HG03175 (cell line): ENCODE results near the gene PRAMEF10.
"Not testable (repeated sequence)": the region's sequence is repeated elsewhere in the genome, so short reads cannot be mapped to it uniquely, and the experiment has no call there.

Source experiments
- ATAC-seq: cut with Tn5 transposase; IDR thresholded peaks from one replicate; pipeline ENCODE4 v1.9.1; 2021; ENCODE audit warnings: mild to moderate bottlenecking, moderate library complexity; ENCODE audit not compliant: unreplicated experiment

The PRAMEF10 gene, protein sequence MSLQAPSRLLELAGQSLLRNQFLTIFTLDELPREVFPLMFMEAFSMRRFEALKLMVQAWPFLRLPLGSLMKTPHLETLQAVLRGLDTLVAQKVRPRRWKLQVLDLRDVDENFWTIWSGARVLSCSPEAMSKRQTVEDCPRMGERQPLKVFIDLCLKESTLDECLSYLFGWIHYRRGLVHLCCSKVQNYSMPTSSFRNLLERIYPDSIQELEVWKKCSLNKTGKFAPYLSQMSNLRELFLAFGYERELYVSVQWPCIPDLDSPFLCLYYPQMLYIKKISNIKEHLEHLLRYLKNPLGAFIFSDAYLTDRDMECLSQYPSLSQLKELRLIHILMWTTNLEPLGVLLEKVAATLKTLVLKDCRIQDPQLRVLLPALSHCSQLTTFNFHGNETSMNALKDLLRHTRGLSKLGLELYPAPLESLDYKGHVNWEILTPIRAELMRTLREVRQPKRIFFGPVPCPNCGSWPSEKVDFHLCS

DNA sequence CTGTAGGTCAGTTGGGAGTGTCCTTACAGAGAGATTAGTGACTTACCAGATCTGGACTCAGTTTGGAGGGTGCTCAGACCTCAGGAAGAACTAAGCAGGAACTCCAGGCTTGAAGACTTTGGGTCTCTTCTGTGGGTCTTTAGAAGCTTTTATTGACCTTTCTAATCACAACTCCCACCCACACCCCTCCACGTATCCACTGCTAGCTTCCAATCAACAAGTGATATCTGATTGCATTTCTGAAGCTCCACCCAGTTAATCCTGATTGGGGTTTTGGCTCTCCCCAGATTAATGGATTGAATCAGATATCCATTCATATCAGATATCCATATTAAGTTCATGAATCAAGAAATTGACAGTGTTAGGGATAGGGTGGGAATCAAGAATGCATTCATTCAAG lies at the start of gene PRAMEF10:
TSS of gene PRAMEF10 (minus strand) at position 101 of the 400 bp plus-strand sequence. CDS start 2,423 bp downstream, outside the sequence.
- ATAC-seq, result not testable (repeated sequence)

DNA sequence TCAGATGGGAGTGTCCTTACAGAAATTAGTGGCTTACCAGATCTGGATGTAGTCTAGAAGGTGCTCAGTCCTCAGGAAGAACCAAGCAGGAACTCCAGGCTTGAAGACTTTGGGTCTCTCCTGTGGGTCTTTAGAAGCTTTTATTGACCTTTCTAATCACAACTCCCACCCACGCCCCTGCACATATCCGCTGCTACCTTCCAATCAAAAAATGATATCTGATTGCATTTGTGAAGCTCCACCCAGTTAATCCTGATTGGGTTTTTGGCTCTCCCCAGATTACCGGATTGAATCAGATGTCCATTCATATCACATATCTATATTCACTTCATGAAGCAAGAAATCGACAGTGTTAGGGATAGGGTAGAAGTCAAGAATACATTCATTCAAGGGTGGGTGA lies 49.4 kb upstream of the PRAMEF10 start, which contains the start of gene PRAMEF6:
TSS of gene PRAMEF6 (minus strand) at position 101 of the 400 bp plus-strand sequence. CDS start 5,062 bp downstream, outside the sequence.
- ATAC-seq, result not testable (repeated sequence)

DNA sequence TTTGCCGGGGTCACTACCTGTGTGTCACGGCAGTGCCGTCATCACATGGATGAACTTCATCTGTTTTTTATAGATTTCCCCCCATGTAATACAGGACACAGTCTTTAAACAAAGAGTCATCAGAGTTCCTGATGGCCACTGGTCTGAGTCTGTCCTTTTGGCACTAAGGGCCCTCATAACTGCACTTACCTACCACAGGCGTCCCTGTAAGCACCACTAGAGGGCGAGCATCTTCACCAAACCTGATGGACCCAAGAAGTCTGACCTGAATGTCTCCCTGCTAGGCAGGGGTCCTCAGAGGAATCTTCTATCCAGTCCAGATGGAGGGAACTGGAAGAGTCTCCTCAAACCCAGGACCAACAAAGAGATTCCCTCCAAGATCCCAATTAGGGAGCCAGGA lies 26.3 kb upstream of the PRAMEF10 start:
- ATAC-seq, result not testable (repeated sequence)

DNA sequence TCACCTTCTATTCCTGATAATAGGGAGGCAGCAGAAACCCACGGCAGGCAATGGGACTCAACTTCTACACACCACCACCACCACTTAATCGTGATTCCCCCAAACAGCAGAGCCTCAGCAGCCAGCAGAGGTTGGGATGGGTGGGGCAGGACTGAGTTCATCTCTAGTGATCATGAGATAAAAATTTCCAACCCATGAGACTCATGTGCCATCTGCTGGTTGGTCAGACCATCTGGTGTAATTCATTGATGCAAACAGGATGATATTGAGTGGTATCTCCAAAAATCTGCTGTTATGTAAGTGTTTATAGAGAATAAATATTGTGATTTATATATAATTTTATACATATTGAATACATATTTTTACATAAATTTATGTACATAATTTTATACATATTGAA lies 23.7 kb upstream of the PRAMEF10 start:
- not testable (repeated sequence) for ATAC-seq

DNA sequence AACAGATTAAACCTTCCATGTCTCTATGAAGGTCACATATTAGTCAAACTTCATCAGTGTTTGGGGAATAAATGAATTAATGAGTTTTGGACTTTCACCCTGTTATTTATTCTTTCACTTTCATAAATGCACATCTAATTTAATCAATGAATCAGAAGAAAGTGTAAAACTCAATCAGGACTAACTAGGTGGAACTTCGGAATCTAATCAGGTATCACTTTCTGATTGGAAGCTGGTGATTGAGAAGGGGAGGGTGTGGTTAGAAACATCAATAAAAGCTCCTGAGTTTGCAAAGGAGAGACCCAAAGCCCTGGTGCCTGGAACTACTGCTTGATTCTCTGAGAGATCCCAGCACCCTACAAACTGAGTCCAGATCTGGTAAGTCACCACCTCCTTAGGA lies 18.2 kb upstream of the PRAMEF10 start, which contains the start of gene PRAMEF7:
TSS of gene PRAMEF7 (plus strand) at position 301 of the 400 bp plus-strand sequence. CDS start 1,083 bp downstream, outside the sequence.
- ATAC-seq, result not testable (repeated sequence)

DNA sequence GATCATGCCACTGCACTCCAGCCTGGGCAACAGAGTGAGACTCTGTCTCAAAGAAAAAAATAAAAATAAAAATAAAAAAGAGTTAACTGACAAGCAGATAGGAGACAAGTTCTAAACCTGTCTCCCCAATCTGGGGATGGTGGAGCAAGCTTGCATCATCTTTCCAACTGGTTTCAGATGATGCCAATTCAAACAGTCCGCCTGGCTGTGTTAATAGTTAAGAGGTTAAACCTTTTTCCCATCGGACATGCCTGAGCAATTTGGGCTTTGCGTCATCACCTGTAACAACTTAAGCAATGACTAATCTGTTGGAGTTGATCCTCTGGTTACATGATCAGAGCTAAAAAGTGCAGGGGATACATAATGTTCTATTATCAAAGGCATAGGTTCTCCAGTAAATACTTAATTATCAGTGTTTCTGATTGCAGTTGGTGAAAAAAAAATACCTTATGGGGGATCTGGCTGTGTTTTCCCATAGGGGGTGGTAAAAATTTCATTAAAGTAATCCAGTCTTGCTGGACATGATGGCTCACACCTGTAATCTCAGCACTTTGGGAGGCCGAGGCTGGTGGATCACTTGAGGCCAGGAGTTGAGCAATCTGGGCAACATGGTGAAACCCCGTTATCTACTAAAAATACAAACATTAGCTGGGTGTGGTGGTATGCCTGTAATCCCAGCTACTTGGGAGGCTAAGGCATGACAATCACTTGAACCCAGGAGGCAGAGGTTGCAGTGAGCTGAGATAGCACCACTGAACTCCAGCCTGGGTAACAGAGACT lies 5.9 kb upstream of the PRAMEF10 start:
- ATAC-seq, result not testable (repeated sequence)

DNA sequence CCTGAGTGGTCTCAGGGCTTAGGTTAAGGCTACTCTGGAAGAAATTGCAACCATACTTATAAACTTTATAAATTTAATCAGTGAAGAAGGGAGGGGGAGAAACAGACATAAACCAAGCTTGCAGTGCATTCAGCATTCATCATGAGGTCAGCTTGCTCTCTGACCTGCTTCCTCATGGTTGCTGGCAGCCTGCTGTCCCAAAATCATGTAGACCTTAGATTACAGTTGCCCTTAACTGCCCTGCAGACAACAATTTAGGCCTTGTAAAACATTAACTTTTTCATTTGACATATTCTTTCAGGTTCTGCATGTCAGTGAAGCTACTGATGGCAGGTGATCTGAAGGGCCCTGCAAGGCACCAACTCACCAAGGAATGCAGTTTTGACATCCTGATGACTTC lies 1.1 kb upstream of the PRAMEF10 start:
- ATAC-seq, result not testable (repeated sequence)

DNA sequence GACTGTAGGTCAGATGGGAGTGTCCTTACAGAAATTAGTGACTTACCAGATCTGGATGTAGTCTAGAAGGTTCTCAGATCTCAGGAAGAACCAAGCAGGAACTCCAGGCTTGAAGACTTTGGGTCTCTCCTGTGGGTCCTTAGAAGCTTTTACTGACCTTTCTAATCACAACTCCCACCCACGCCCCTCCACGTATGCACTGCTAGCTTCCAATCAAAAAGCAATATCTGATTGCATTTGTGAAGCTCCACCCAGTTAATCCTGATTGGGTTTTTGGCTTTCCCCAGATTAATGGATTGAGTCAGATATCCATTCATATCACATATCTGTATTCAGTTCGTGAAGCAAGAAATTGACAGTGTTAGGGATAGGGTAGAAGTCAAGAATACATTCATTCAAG lies 12.0 kb downstream of the PRAMEF10 start, which contains the start of gene PRAMEF4:
TSS of gene PRAMEF4 (minus strand) at position 101 of the 400 bp plus-strand sequence. CDS start 2,807 bp downstream, outside the sequence.
- ATAC-seq, result not testable (repeated sequence)

DNA sequence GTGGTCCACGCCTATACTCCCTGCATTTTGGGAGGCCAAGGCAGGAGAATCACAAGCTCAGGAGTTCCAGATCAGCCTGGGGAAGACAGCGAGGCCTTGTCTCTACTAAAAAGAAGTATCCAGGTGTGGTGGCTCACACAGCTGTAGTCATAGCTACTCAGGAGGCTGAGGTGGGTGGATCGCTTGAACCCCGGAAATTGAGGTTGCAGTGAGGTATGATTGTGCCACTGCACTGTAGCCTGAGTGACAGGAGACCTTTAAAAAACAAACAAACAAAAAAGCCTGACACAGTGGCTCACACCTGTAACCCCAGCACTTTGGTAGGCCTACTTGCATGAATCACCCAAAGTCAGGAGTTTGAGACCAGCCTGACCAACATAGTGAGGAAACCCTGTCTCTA lies 19.6 kb downstream of the PRAMEF10 start:
- ATAC-seq, result not testable (repeated sequence)

DNA sequence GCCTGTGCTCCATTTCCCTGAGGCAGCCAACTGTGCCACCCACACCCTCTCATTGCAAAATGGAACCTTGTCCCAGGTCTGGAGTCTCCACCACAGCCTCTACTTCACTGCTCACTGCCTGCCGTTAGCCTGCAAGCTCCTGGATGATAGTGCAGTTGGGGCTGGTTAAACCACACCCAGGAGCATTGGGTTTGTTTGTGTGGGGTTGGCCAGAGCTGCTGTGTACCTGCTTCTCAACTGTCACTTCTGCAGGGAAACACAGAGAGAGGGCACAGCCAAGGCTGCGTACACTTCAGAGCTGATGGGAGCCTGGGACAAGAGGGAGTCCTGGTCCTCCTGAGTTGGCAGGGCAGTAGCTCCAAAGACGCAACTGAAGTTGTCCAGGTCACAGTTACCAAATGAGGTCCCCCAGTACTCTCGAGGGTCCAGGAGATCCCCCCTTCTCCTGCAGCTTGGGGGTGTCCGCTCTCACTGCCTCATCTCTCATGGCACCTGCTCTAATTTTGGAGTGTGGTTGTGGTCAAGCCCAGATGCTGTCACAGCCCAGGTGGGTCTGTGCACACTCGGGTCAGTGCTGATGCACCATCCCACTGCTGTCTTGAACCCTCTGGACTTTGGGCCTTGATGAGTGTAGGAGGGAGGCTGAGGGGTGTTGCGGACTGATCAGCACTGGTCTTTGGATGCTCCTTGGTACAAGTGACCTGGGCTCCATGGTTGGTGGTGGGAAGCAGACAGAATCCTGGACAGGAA lies 34.8 kb downstream of the PRAMEF10 start:
- ATAC-seq, result not testable (repeated sequence)

DNA sequence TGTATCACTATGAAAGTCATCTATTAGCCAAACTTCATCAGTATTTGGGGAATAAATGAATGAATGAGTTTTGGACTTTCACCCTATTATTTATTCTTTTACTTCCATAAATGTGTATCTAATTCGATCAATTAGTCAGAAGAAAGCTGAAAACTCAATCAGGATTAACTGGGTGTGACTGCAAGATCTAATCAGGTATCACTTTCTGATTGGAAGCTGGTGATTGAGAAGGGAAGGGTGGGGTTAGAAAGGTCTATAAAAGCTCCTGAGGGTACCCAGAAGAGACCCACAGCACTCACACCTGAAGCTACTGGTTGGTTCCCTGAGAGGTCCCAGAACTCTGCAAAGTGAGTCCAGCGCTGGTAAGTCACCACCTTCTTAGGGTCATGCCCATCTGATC lies 41.3 kb downstream of the PRAMEF10 start, which contains the start of gene PRAMEF2:
TSS of gene PRAMEF2 (plus strand) at position 301 of the 400 bp plus-strand sequence. CDS start 1,924 bp downstream, outside the sequence.
- not testable (repeated sequence) for ATAC-seq

DNA sequence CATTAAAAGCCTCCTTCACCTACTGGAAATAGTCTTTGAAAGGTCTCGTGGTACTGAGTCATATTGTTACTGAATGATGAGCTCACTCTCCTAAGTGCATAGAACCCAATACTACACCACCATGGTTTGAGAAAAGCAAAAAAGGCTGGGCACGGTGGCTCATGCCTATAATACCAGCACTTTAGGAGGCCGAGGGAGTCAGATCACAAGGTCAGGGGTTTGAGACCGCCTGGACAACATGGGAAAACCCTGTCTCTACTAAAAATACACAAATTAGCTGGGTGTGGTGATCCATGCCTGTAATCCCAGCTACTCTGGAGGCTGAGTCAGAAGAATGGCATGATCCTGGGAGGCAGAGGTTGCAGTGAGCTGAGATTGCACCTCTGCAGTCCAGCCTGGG lies 46.3 kb downstream of the PRAMEF10 start:
- ATAC-seq, result no peak

DNA sequence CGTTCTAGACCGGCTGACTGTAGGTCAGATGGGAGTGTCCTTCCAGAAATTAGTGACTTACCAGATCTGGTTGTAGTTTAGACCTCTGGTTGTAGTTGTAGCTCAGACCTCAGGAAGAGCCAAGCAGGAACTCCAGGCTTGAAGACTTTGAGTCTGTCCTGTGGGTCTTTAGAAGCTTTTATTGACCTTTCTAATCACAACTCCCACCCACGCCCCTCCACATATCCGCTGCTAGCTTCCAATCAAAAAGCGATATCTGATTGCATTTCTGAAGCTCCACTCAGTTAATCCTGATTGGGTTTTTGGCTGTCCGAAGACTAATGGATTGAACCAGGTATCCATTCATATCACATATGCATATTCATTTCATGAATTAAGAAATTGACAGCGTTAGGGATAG lies 49.5 kb downstream of the PRAMEF10 start, which contains the start of gene HNRNPCL1:
TSS of gene HNRNPCL1 (minus strand) at position 101 of the 400 bp plus-strand sequence. CDS start 431 bp downstream, outside the sequence.
- not testable (repeated sequence) for ATAC-seq
